ENCODE results near the gene PRKCE. TPM values are rescaled to one million over a fixed set of nuclear protein-coding genes. Genes with fewer than 3 reads are reported as not detected.

Gene PRKCE
- polyA plus RNA-seq, 1 of the 3 experiments (the other 2 are of a cell fraction), result 16.3 TPM

DNA sequence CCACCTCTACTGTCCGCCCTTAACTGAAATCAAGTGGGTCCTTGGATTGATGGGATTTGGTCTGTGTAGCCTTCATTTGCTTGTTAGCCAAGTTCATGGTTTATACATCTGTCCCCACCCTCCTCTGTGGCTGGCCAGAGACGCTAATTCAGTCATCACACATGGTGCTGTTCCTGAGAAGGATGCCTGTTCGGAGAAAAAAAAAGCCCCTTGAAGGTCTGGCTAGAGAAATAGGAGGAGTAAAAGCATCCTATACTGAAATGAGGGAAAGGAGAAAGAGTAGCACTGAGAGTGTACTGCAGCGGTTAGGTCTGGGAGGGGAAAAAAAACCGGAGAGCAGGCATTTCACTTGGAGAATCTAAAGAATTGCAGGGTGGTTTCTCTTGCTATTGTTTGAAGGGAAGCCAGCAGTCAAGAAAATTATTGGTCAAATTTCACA, 465.1 kb downstream of the PRKCE start:
- WGBS (ENCODE audit: low lambda C conversion rate), result 84% methylated on average over 5 of the region's 5 CpGs
- no peak overlapping the region for H3K9ac ChIP-seq

More for the DNA sequence above, 465.1 kb downstream of the PRKCE start:
- Histone ChIP-seq H3F3A (replicated peaks; ENCODE audit: insufficient read depth) (no peaks in the 10 kb centered on the region), H2AFZ (ENCODE audit: low read depth) (no peak overlapping the region), H3K79me2 (ENCODE audit: insufficient read depth) (peaks cover 42% of the 10 kb centered on the region; the same call in 1 of the 2 replicates), H3K9me3 (no peaks in the 10 kb centered on the region), H3K9me2 (no peaks in the 10 kb centered on the region), H3K27ac (ENCODE audit: low read depth in 2 of 2, low read length in 1 of 2) (peak overlapping the region; percentile 22 to 49; a peak in 2 of 4 replicates), H3K4me2 (no peak overlapping the region), H3K4me3 (ENCODE audit: low read depth in 2 of 2, low read length in 1 of 2) (no peak overlapping the region), H4K20me1 (ENCODE audit: insufficient read depth) (no peaks in the 10 kb centered on the region), H3K36me3 (replicated peaks in 1 of 2; ENCODE audit: control insufficient read depth in 1 of 2, insufficient read depth in 2 of 2, low read length in 1 of 2) (peaks cover 0 to 8% of the 10 kb centered on the region in 2 experiments), H3K27me3 (ENCODE audit: insufficient read depth) (no peaks in the 10 kb centered on the region), H3K4me1 (ENCODE audit: control insufficient read depth in 1 of 2, insufficient read depth in 2 of 2, low read depth in 1 of 2, low read length in 1 of 2) (peaks cover 19 to 34% of the 10 kb centered on the region in 2 experiments)
- ChIA-PET POLR2A (no interaction called here), CTCF (interaction anchor here (1.3 to 1.6 kb wide), 3 partner anchors 9 to 16 kb away, joined by 3 to 8 read pairs (median 4); no protein-coding TSS in a partner anchor)
- TF ChIP-seq TAF1 (IDR thresholded peaks at IDR 0.05; ENCODE audit: borderline replicate concordance, low read depth, low read length) (no peak), TEAD4 (IDR thresholded peaks at IDR 0.05; ENCODE audit: borderline replicate concordance, insufficient read depth) (no peak), FOXJ3 (CRISPR knock-in tag; IDR thresholded peaks at IDR 0.05) (no peak), RCOR1 (IDR thresholded peaks at IDR 0.05; ENCODE audit: low read length) (no peak), ELF1 (IDR thresholded peaks at IDR 0.05) (no peak), EP300 (IDR thresholded peaks at IDR 0.05; ENCODE audit: borderline replicate concordance in 1 of 2, low read depth in 1 of 2, low read length in 1 of 2) (no peak), MEF2A (IDR thresholded peaks at IDR 0.05; ENCODE audit: borderline replicate concordance, low read depth) (no peak), JUND (IDR thresholded peaks at IDR 0.05) (no peak), FOXM1 (IDR thresholded peaks at IDR 0.05; ENCODE audit: low read depth) (no peak), TCF12 (IDR thresholded peaks at IDR 0.05) (no peak), GABPA (IDR thresholded peaks at IDR 0.05; ENCODE audit: low read depth) (no peak), NRF1 (IDR thresholded peaks at IDR 0.05; ENCODE audit: low read depth, low read length) (no peak), SIN3A (IDR thresholded peaks at IDR 0.05; ENCODE audit: borderline replicate concordance, low read depth, low read length) (no peak), YY1 (IDR thresholded peaks at IDR 0.05; ENCODE audit: low read depth) (no peak), SMC3 (IDR thresholded peaks at IDR 0.05; ENCODE audit: low read depth, low read length) (no peak), EZH2phosphoT487 (IDR thresholded peaks at IDR 0.05; ENCODE audit: borderline replicate concordance, low read depth) (no peak)
- TF ChIP-seq, protein P1, sequence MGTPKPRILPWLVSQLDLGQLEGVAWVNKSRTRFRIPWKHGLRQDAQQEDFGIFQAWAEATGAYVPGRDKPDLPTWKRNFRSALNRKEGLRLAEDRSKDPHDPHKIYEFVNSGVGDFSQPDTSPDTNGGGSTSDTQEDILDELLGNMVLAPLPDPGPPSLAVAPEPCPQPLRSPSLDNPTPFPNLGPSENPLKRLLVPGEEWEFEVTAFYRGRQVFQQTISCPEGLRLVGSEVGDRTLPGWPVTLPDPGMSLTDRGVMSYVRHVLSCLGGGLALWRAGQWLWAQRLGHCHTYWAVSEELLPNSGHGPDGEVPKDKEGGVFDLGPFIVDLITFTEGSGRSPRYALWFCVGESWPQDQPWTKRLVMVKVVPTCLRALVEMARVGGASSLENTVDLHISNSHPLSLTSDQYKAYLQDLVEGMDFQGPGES (IDR thresholded peaks at IDR 0.05; ENCODE audit: low read depth, low read length), result no peak
- TF ChIP-seq, protein P2, sequence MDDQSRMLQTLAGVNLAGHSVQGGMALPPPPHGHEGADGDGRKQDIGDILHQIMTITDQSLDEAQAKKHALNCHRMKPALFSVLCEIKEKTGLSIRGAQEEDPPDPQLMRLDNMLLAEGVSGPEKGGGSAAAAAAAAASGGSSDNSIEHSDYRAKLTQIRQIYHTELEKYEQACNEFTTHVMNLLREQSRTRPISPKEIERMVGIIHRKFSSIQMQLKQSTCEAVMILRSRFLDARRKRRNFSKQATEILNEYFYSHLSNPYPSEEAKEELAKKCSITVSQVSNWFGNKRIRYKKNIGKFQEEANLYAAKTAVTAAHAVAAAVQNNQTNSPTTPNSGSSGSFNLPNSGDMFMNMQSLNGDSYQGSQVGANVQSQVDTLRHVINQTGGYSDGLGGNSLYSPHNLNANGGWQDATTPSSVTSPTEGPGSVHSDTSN (IDR thresholded peaks at IDR 0.05), result no peak
- TF ChIP-seq, protein P3, sequence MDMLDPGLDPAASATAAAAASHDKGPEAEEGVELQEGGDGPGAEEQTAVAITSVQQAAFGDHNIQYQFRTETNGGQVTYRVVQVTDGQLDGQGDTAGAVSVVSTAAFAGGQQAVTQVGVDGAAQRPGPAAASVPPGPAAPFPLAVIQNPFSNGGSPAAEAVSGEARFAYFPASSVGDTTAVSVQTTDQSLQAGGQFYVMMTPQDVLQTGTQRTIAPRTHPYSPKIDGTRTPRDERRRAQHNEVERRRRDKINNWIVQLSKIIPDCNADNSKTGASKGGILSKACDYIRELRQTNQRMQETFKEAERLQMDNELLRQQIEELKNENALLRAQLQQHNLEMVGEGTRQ (IDR thresholded peaks at IDR 0.05; ENCODE audit: borderline replicate concordance, low read depth, low read length), result no peak
- TF ChIP-seq, protein P4, sequence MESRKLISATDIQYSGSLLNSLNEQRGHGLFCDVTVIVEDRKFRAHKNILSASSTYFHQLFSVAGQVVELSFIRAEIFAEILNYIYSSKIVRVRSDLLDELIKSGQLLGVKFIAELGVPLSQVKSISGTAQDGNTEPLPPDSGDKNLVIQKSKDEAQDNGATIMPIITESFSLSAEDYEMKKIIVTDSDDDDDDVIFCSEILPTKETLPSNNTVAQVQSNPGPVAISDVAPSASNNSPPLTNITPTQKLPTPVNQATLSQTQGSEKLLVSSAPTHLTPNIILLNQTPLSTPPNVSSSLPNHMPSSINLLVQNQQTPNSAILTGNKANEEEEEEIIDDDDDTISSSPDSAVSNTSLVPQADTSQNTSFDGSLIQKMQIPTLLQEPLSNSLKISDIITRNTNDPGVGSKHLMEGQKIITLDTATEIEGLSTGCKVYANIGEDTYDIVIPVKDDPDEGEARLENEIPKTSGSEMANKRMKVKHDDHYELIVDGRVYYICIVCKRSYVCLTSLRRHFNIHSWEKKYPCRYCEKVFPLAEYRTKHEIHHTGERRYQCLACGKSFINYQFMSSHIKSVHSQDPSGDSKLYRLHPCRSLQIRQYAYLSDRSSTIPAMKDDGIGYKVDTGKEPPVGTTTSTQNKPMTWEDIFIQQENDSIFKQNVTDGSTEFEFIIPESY (IDR thresholded peaks at IDR 0.05; ENCODE audit: borderline replicate concordance, low read depth), result no peak
- DNase-seq, result no peak

All from SK-N-SH (cell line).